ENCODE measurements around the gene SFRP5.
A peak's percentile ranks its signal among the peaks of the same experiment; 100 is the strongest.

The SFRP5 gene

GRCh38 chr10:97771913-97772823, at the start of gene SFRP5:
SFRP5 (minus strand) TSS chr10:97771999; CDS start chr10:97771833, 166 bp downstream.
- no peak for DNase-seq (ENCODE audit: low spot score)

- no peak for DNase-seq (ENCODE audit: low spot score)
Observed at GRCh38 chr10:97820096-97820704, 48.4 kb upstream of the SFRP5 start.

GRCh38 chr10:97818572-97818971, 46.8 kb upstream of the SFRP5 start:
- no peak for DNase-seq (ENCODE audit: low spot score)

- no peak for DNase-seq (ENCODE audit: low spot score)
Observed at GRCh38 chr10:97816609-97817008, 44.8 kb upstream of the SFRP5 start.

- no peak for DNase-seq (ENCODE audit: low spot score)
Observed at GRCh38 chr10:97814996-97815395, 43.2 kb upstream of the SFRP5 start.

GRCh38 chr10:97813311-97813710, 41.5 kb upstream of the SFRP5 start:
- DNase-seq (ENCODE audit: low spot score) = no peak

GRCh38 chr10:97812696-97813095, 40.9 kb upstream of the SFRP5 start:
- no peak for DNase-seq (ENCODE audit: low spot score)

GRCh38 chr10:97811958-97812357, 40.2 kb upstream of the SFRP5 start:
- no peak for DNase-seq (ENCODE audit: low spot score)

GRCh38 chr10:97810446-97810845, 38.6 kb upstream of the SFRP5 start:
- no peak for DNase-seq (ENCODE audit: low spot score)

GRCh38 chr10:97805949-97806348, 34.1 kb upstream of the SFRP5 start:
- DNase-seq (ENCODE audit: low spot score) = no peak

GRCh38 chr10:97805096-97805884, 33.5 kb upstream of the SFRP5 start:
- DNase-seq (ENCODE audit: low spot score) = peak; percentile 41

- DNase-seq (ENCODE audit: low spot score) = no peak
Observed at GRCh38 chr10:97801422-97801821, 29.6 kb upstream of the SFRP5 start.

- DNase-seq (ENCODE audit: low spot score) = no peak
Observed at GRCh38 chr10:97800474-97800873, 28.7 kb upstream of the SFRP5 start.

- no peak for DNase-seq (ENCODE audit: low spot score)
Observed at GRCh38 chr10:97798958-97799610, 27.3 kb upstream of the SFRP5 start.

GRCh38 chr10:97796651-97797050, 24.9 kb upstream of the SFRP5 start:
- DNase-seq (ENCODE audit: low spot score) = no peak

GRCh38 chr10:97795886-97796285, 24.1 kb upstream of the SFRP5 start:
- no peak for DNase-seq (ENCODE audit: low spot score)

GRCh38 chr10:97791824-97792721, 20.3 kb upstream of the SFRP5 start:
- DNase-seq (ENCODE audit: low spot score) = peak; percentile 83

GRCh38 chr10:97789770-97790397, 18.1 kb upstream of the SFRP5 start:
- no peak for DNase-seq (ENCODE audit: low spot score)

GRCh38 chr10:97788552-97789442, 17.0 kb upstream of the SFRP5 start:
- DNase-seq (ENCODE audit: low spot score) = no peak
